HG03469 (cell line): Measurements from ENCODE around the gene CERKL.

ENCODE experiments used
- ATAC-seq: cut with Tn5 transposase; IDR thresholded peaks from one replicate; pipeline ENCODE4 v1.9.1; 2021; ENCODE audit warnings: mild to moderate bottlenecking, moderate library complexity, moderate number of reproducible peaks; ENCODE audit not compliant: unreplicated experiment

Gene CERKL

GRCh38 chr2:181628590-181629585, 28.0 kb downstream of the CERKL start:
- no peak for ATAC-seq

GRCh38 chr2:181627545-181627944, 29.4 kb downstream of the CERKL start:
- ATAC-seq = no peak

GRCh38 chr2:181626671-181627070, 30.2 kb downstream of the CERKL start:
- no peak for ATAC-seq

GRCh38 chr2:181623159-181623558, 33.7 kb downstream of the CERKL start:
- no peak for ATAC-seq

- ATAC-seq = no peak
These were observed 35.0 kb downstream of the CERKL start for GRCh38 chr2:181621779-181622490.

GRCh38 chr2:181619516-181619915, 37.4 kb downstream of the CERKL start:
- ATAC-seq = no peak

- no peak for ATAC-seq
These were observed 40.2 kb downstream of the CERKL start for GRCh38 chr2:181616715-181617114.

GRCh38 chr2:181614874-181615638, 41.8 kb downstream of the CERKL start:
- no peak for ATAC-seq

GRCh38 chr2:181613241-181613640, 43.7 kb downstream of the CERKL start:
- ATAC-seq = no peak

GRCh38 chr2:181607629-181608590, 49.0 kb downstream of the CERKL start:
- no peak for ATAC-seq

- no peak for ATAC-seq
These were observed 50.7 kb downstream of the CERKL start for GRCh38 chr2:181605889-181606837.

- no peak for ATAC-seq
These were observed 54.9 kb downstream of the CERKL start for GRCh38 chr2:181602017-181602416.

- ATAC-seq = no peak
These were observed 60.3 kb downstream of the CERKL start for GRCh38 chr2:181596556-181596955.

- ATAC-seq = no peak
These were observed 62.6 kb downstream of the CERKL start for GRCh38 chr2:181594322-181594721.

- no peak for ATAC-seq
These were observed 67.1 kb downstream of the CERKL start for GRCh38 chr2:181589779-181590178.

- ATAC-seq = no peak
These were observed 68.4 kb downstream of the CERKL start for GRCh38 chr2:181588546-181588945.

GRCh38 chr2:181586569-181587081, 70.3 kb downstream of the CERKL start:
- ATAC-seq = peak; percentile 90

GRCh38 chr2:181585732-181586131, 71.2 kb downstream of the CERKL start:
- no peak for ATAC-seq

GRCh38 chr2:181581534-181581933, 75.4 kb downstream of the CERKL start:
- ATAC-seq = no peak
